GF-D8 (cell line): Measurements from ENCODE around the gene APBB2.
"Not testable (repeated sequence)": the region's sequence is repeated elsewhere in the genome, so short reads cannot be mapped to it uniquely, and the experiment has no call there.

Source experiments
- DNase-seq: peaks from one replicate; lab custom pipeline; 2025; lab: John Stamatoyannopoulos, UW

The APBB2 gene

DNA sequence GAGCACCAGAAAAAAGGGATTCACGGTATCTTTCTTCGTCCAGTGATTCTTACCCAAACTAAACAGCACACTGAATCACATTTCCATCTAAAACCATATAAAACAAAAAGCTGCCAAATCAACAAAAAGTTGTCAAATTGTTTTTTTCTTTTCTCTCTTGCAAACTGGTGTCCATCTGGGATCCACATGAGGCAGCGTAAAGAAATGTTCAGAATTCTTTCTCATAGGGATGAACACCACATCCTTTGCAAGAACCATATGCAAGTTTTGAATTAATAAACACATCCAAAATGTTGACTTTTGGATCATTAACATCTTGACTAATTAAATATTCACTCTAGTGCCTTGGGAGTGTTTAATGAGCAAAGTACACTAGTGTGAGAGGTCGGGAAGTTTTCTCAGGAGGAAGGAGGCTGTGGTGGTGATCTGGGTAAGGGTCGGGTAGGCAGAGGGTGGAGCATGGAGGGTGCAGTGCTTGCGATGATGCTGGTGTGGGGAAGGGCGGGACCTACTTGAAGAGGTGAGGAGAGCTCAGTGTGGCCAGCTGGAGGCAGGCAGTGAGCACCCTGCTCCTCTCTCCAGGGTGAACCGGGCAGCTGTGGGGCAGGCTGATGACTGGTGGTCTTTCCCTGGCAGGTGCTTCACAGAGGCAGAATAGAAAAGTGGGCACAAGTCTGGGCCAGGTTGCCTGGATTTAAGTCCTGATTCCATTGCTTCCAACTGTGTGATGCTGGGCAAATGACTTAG is 391.7 kb downstream of the APBB2 start:
- no peak for DNase-seq

- DNase-seq, result no peak
These were observed 394.2 kb downstream of the APBB2 start for GRCh38 chr4:40820101-40820500.

GRCh38 chr4:40817157-40817556 is 397.2 kb downstream of the APBB2 start:
- not testable (repeated sequence) for DNase-seq

GRCh38 chr4:40812856-40813255 is 401.5 kb downstream of the APBB2 start:
- DNase-seq, result no peak

- DNase-seq, result no peak
These were observed 402.0 kb downstream of the APBB2 start for GRCh38 chr4:40812386-40812785.

DNA sequence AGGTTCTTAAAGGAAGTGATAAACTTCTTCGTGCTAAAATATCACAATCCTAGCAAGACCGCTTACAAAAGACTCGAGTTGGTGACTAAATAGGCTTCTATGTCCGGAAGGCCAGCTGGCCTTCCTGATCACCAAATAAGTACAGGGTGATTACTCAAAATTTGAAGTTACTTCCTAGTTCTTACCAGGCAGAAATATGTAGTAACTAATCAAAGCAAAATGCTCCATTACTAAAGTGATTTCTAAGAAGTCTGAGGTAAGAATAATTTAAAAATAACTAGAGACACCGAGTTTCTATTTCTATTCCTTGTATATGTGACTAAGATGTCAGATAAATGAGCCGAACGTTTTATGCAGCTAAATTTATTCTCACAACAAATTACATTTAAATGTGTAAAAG is 402.4 kb downstream of the APBB2 start:
- DNase-seq, result no peak

DNA sequence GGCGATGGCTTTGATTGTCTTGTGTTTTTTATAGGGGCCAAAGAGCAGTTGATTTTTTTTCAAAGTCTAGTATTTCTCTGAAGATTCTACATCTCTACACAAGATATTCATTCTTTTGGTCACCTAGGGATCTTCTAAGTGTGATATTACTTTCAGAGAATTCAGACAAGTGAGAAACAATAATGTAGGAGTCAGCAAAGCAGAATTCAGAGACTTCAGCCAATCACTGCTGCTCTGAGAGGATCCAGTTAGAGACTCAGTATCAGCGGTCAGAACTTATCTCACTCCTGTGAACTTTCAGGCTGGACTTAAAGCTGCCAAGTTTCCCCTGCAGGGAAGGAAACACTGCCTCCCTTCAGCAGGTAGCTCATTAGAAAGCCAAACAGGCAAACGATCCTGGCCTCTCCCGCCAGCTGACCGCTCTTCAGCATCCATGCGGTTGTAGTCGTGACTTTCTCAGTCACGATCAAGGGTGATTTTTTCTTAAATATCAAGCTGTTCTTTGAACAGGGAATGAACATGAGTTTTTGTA is 405.4 kb downstream of the APBB2 start:
- DNase-seq, result no peak

GRCh38 chr4:40804598-40804997 is 409.7 kb downstream of the APBB2 start:
- no peak for DNase-seq

DNA sequence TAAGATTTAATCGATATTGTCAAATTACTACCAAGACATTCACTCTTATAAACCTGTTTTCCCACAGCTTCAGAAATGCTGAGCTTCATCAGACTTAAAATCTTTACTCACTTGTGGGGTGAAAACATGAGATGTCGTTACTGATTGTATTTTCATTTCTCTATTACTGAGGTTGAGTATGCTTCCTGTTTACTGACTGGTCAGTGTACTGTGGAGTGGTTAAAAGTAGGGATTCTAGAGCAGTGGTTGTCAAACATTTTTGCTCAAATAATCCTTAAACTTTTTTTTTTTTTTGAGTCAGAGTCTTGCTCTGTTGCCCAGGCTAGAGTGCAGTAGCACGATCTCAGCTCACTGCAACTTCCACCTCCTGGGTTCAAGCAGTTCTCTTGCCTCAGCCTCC is 414.3 kb downstream of the APBB2 start:
- no peak for DNase-seq

DNA sequence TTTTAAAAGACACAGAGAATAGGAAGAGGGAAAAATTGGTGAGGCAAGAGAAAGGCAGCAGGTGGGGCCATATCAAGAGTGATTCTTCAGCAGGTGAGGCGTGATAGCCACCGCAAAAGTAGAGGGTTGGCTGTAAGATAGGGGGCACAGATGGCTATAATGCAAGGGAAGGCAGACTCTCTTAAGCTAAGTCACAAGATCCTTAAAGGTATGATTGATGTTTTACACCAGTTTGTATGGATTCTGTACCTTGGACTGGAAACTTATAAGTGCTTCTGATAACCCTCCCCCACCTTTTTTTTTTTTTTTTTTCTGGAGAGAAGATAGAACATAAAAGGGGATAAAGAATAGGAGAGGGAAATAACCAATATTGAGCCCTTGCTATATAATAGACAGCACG is 424.6 kb downstream of the APBB2 start:
- no peak for DNase-seq

DNA sequence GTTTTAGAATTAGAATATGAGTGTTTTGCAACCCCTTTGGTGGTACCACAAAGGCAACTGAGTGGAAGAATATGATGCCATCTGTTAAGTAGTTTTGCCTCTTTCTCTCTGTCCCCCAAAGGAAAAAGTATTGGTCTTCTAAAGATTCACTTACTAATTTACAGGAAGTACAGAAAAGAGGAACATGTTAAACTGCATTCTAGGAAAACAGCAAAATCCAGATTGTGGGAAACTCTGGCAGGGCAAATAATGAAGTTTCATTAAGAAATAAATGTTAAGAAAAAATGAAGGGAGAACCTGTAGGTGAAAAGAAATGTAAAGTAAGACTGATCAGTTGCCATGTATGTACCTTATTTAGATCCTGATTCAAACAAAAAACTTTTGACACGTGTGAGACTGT is 425.3 kb downstream of the APBB2 start:
- no peak for DNase-seq

GRCh38 chr4:40788331-40788730 is 426.0 kb downstream of the APBB2 start:
- no peak for DNase-seq

DNA sequence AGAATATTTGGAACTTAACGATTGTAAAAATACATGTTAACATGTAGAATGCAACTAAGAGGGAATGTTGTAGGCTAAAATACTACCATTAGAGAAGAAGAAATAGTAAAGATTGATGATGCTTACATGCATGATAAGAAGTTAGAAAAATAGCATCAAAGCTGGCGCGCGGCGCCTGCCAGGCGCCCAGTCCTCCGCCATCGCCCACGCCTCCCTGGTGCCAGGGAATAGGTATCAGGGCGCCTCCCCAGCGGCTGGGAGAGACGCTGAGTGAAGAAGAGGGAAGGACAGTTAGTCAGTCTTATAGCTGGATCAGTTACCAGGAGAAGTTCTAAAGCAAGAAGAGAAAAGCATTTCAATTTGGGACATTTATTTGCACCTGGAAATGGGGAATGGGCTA is 428.6 kb downstream of the APBB2 start:
- DNase-seq, result no peak

DNA sequence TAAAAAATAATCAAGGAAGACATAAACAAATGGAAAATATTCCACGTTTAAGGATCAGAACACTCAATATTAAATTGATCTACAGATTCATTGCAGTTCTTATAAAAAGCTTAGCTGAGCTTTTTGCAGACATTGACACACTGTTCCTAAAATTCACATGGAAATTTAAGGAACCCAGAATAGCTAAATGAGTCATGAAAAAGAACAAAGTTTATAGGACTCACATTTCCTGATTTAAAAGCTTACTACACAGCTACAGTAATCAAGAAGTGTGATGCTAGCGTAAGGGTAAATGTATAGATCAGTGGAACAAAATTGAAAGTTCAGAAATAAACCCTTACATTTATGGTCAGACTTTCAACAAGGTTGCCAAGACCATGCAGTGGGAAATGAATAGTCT is 431.5 kb downstream of the APBB2 start:
- DNase-seq, result no peak

DNA sequence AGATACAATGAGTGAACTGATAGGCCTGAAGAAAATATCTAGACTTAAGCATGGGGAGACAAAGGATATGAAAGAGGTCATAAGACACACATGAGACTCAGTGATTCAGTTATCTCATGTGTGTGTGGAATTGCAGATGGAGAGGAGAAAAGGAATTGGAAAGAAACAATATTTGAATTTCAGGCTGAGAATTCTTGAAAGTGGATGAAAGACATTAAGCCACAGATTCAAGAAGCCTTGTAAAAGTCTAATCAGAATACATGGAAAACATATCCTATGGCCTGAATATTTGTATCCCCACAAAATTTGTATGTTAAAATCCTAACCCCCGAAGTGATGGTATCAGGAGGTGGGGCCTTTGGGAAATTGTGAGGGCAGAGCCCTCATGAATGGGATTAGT is 436.3 kb downstream of the APBB2 start:
- DNase-seq, result no peak

GRCh38 chr4:40769266-40769665 is 445.1 kb downstream of the APBB2 start:
- DNase-seq, result no peak

DNA sequence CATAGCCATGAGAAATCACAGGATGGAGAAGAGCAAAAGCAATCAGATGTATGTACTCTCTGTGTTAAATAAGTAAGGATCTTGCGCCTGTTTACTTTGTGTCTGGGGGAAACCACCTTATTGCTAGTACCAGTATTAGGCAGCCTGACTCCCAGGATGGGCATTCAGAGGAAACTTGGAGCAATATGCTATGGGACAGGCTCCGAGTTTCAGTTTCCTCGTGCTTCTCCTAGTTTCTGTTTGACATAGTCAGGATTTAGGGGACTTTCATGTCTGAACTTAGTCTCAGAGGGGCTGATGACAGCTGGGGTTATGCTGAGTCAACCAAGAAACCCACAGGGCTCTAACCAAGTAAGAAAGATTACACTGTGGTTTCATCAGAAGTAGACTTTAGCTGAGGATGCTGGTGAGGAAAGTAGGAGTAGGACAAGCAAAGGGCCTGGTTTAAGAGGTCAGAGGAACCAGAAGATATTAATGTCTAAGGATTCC is 451.1 kb downstream of the APBB2 start:
- DNase-seq, result no peak
